Measurements from ENCODE around the gene MIA3. TPM values are rescaled to one million over a fixed set of nuclear protein-coding genes. Genes with fewer than 3 reads are reported as not detected.

The MIA3 gene
- total RNA-seq, 4 donors from 2014 or later: 29.9 to 62.3 (median 46.1) TPM

DNA sequence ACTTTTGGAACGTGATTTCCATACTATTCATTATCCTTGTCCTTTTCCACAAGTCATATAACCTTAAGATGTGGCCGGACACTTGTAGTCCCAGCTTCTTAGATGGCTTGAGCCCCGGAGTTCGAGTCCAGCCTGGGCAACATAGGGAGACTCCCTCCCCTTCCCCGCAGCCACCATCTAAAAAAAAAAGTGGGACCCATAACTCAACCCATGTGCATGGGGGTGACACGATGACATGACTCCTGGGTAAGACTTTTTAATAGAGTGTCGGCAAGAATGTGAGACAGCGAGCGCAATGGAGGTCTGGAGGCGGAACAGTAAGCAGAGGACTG lies 25.7 kb downstream of the MIA3 start:
- WGBS: 4% methylated on average over 10 of the region's 10 CpGs
- Histone ChIP-seq H3K4me1 (peaks cover 23% of the 10 kb centered on the region), H3K27ac (peak overlapping the region; percentile 89), H3K27me3 (no peaks in the 10 kb centered on the region), H3K4me3 (peak overlapping the region; percentile 95), H3K36me3 (peaks cover 15% of the 10 kb centered on the region), H3K9me3 (no peaks in the 10 kb centered on the region)
- no peak for DNase-seq (ENCODE audit: low spot score in 2 of 2)
- TF ChIP-seq POLR2A (IDR thresholded peaks at IDR 0.05) (no peak), POLR2AphosphoS5 (IDR thresholded peaks at IDR 0.05) (no peak), EP300 (IDR thresholded peaks at IDR 0.05) (no peak), CTCF (IDR thresholded peaks at IDR 0.05) (no peak)

DNA sequence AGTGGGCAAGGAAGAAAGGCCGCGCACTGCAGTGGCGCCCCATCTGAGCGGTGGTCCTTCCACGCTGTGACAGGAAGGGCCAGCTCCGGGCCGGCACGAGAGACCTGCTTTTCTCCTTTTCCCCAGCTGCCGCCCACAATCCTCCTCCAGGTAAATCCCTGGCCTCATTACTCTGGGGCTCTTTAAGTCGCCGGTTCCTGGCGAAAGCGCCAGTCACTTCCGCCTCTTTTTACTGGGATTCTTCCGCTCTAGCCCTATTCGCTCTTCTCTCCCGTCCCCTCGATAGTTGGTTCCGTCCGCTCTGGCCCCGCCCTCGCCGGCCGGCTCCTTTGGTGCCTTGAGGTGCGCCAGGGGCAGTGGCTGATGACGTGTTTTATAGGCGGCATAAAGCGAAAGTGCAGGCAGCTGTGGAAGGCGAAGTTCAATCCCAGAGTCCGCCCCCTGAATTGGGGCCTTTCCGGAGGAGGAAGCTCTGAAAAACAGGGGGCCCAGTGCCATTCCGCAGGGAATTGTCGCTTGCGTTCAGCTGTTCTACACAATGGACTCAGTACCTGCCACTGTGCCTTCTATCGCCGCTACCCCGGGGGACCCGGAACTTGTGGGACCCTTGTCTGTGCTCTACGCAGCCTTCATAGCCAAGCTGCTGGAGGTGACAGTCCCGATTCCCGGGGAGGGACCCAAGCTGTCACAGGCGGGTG lies 26.2 kb downstream of the MIA3 start:
- Histone ChIP-seq H3K4me3 (peak overlapping the region; percentile 95), H3K27ac (peak overlapping the region; percentile 89), H3K9me3 (no peaks in the 10 kb centered on the region), H3K36me3 (peaks cover 17% of the 10 kb centered on the region), H3K27me3 (no peaks in the 10 kb centered on the region), H3K4me1 (peaks cover 23% of the 10 kb centered on the region)
- under 1% methylated on average over 36 of the region's 42 CpGs for WGBS
- DNase-seq (ENCODE audit: low spot score in 2 of 2): peak; percentile 97 to 98
- TF ChIP-seq POLR2AphosphoS5 (IDR thresholded peaks at IDR 0.05) (peak; percentile 37 to 83 (median 83)), POLR2A (IDR thresholded peaks at IDR 0.05) (peak; percentile 50 to 76), EP300 (IDR thresholded peaks at IDR 0.05) (no peak), CTCF (IDR thresholded peaks at IDR 0.05) (no peak)

GRCh38 chr1:222644636-222644980 lies 26.7 kb downstream of the MIA3 start:
- 2% methylated on average over 5 of the region's 5 CpGs for WGBS
- no peak for TF ChIP-seq POLR2AphosphoS5 (IDR thresholded peaks at IDR 0.05)
- TF ChIP-seq EP300 (IDR thresholded peaks at IDR 0.05): no peak
- no peak for TF ChIP-seq CTCF (IDR thresholded peaks at IDR 0.05)
- TF ChIP-seq POLR2A (IDR thresholded peaks at IDR 0.05): no peak
- no peak for DNase-seq (ENCODE audit: low spot score in 2 of 2)
- peaks cover 19% of the 10 kb centered on the region for H3K36me3 ChIP-seq
- H3K27ac ChIP-seq: peak overlapping the region; percentile 89
- H3K27me3 ChIP-seq: no peaks in the 10 kb centered on the region
- H3K9me3 ChIP-seq: no peaks in the 10 kb centered on the region
- peak overlapping the region; percentile 95 for H3K4me3 ChIP-seq
- H3K4me1 ChIP-seq: peaks cover 23% of the 10 kb centered on the region

- WGBS: 90% methylated on average over 1 of the region's 1 CpG
- Histone ChIP-seq H3K27me3 (no peaks in the 10 kb centered on the region), H3K4me1 (no peaks in the 10 kb centered on the region), H3K27ac (no peak overlapping the region), H3K9me3 (no peaks in the 10 kb centered on the region), H3K36me3 (peaks cover 90% of the 10 kb centered on the region), H3K4me3 (no peak overlapping the region)
- no peak for DNase-seq (ENCODE audit: low spot score in 2 of 2)
- TF ChIP-seq POLR2AphosphoS5 (IDR thresholded peaks at IDR 0.05): no peak
- TF ChIP-seq POLR2A (IDR thresholded peaks at IDR 0.05): no peak
- TF ChIP-seq EP300 (IDR thresholded peaks at IDR 0.05): no peak
- TF ChIP-seq CTCF (IDR thresholded peaks at IDR 0.05): no peak
These were observed 34.8 kb downstream of the MIA3 start for GRCh38 chr1:222652676-222653075.

GRCh38 chr1:222653178-222653827 lies 35.4 kb downstream of the MIA3 start:
- H3K4me3 ChIP-seq: no peak overlapping the region
- TF ChIP-seq POLR2A (IDR thresholded peaks at IDR 0.05) (no peak), EP300 (IDR thresholded peaks at IDR 0.05) (no peak), CTCF (IDR thresholded peaks at IDR 0.05) (no peak), POLR2AphosphoS5 (IDR thresholded peaks at IDR 0.05) (no peak)
- no peak for DNase-seq (ENCODE audit: low spot score in 2 of 2)
- no peaks in the 10 kb centered on the region for H3K27me3 ChIP-seq
- 88% methylated on average over 2 of the region's 2 CpGs for WGBS
- peaks cover 94% of the 10 kb centered on the region for H3K36me3 ChIP-seq
- H3K4me1 ChIP-seq: no peaks in the 10 kb centered on the region
- H3K27ac ChIP-seq: no peak overlapping the region
- no peaks in the 10 kb centered on the region for H3K9me3 ChIP-seq
